Measurements from ENCODE around the gene F2RL2. TPM values are rescaled to one million over a fixed set of nuclear protein-coding genes. Genes with fewer than 3 reads are reported as not detected.

The F2RL2 gene
- total RNA-seq, 1 experiment from 2014 or later: 0.13 TPM

DNA sequence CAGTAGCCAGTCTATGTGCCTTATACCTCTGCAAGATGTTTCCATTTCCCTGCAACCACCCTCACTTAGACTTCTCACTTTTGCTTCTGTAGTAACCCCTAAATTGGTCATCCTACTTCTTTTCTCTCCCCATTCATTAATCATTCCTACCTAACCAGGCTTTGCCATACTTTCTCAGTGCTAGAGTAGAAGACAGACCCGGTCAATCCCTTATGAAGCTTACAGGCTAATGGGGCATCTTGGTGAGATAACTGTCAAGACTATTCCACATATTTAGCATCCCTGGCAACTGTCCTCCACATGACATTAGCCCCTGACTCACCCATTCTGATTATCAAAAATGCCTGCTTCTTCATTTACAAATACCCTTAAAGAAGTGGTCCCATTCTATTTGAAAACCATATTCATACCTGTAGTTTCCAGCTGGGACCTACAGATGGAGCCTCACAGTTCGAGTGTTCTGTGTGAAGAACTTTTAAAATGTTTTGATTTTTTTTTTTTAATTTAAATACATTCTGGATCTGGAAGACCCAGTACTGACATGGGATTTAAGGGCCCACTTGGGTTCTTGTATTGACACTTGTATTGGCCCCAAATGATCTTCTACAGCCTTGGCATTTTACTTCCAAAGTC is 21.0 kb downstream of the F2RL2 start:
- ChIA-PET CTCF (interaction anchor here (0.6 to 2.4 kb wide), 4 partner anchors 19 to 172 kb away, joined by 3 to 13 read pairs (median 4); no protein-coding TSS in a partner anchor), POLR2A (interaction anchor here (0.5 kb wide), 1 partner anchor 8 kb away, joined by 3 read pairs; no protein-coding TSS in a partner anchor)
- DNase-seq (ENCODE audit: low read depth, low spot score) (no peak), ATAC-seq (no peak; the same call in 1 of the 2 replicates)
- H3K36me3 ChIP-seq (ENCODE audit: control insufficient read depth, insufficient read depth, low read length): no peaks in the 10 kb centered on the region
- peak; percentile 36 for TF ChIP-seq CTCF (IDR thresholded peaks at IDR 0.05)
- TF ChIP-seq, protein P1, sequence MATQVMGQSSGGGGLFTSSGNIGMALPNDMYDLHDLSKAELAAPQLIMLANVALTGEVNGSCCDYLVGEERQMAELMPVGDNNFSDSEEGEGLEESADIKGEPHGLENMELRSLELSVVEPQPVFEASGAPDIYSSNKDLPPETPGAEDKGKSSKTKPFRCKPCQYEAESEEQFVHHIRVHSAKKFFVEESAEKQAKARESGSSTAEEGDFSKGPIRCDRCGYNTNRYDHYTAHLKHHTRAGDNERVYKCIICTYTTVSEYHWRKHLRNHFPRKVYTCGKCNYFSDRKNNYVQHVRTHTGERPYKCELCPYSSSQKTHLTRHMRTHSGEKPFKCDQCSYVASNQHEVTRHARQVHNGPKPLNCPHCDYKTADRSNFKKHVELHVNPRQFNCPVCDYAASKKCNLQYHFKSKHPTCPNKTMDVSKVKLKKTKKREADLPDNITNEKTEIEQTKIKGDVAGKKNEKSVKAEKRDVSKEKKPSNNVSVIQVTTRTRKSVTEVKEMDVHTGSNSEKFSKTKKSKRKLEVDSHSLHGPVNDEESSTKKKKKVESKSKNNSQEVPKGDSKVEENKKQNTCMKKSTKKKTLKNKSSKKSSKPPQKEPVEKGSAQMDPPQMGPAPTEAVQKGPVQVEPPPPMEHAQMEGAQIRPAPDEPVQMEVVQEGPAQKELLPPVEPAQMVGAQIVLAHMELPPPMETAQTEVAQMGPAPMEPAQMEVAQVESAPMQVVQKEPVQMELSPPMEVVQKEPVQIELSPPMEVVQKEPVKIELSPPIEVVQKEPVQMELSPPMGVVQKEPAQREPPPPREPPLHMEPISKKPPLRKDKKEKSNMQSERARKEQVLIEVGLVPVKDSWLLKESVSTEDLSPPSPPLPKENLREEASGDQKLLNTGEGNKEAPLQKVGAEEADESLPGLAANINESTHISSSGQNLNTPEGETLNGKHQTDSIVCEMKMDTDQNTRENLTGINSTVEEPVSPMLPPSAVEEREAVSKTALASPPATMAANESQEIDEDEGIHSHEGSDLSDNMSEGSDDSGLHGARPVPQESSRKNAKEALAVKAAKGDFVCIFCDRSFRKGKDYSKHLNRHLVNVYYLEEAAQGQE (IDR thresholded peaks at IDR 0.05; ENCODE audit: insufficient read depth in 1 of 2, low read depth in 2 of 2, low read length in 1 of 2): no peak
- BruUV-seq (replicated peaks): no TSS peak
- intact Hi-C loops (cut with micrococcal nuclease; ENCODE audit: unreplicated experiment): loop anchor here (10.0 kb wide), 1 partner anchor 413 kb away; no protein-coding TSS in a partner anchor
- H3K4me3 ChIP-seq (ENCODE audit: low read depth in 2 of 2, low read length in 2 of 2): no peak overlapping the region
- in situ Hi-C loops (cut with HindIII; ENCODE audit: low pct_unique_long_range_greater_than_20kb, low sequenced_read_pairs): no loop called here
- H3K27ac ChIP-seq (ENCODE audit: low read length): no peak overlapping the region
- no peaks in the 10 kb centered on the region for H3K9me3 ChIP-seq (ENCODE audit: control insufficient read depth, insufficient read depth, low read depth, low read length)
- no peaks in the 10 kb centered on the region for H3K4me1 ChIP-seq (ENCODE audit: control insufficient read depth, insufficient read depth, low read length)
- H3K27me3 ChIP-seq (ENCODE audit: control insufficient read depth, insufficient read depth, low read length): no peaks in the 10 kb centered on the region

DNA sequence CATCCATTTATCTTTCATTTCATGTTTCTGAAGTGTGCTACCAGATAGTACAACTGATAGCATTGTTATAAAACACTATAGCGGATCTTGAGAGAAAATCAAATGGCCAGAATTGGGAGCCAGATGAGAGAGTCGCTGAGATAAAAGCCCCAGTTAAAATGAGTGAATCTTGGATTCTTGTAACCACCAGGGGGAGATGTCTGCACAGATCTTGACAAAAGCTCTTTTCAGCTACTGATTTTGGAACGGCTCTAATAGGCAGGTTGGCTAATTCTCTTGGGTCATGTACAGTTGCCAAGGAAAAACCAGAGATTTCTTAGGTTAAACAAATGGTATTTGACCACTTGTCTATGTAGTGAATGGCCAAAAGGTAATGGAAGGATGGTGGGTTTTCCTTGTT is 21.7 kb downstream of the F2RL2 start:
- DNase-seq (ENCODE audit: low read depth, low spot score): no peak
- Histone ChIP-seq H3K36me3 (ENCODE audit: control insufficient read depth, insufficient read depth, low read length) (no peaks in the 10 kb centered on the region), H3K4me1 (ENCODE audit: control insufficient read depth, insufficient read depth, low read length) (no peaks in the 10 kb centered on the region), H3K9me3 (ENCODE audit: control insufficient read depth, insufficient read depth, low read depth, low read length) (no peaks in the 10 kb centered on the region), H3K27ac (ENCODE audit: low read length) (no peak overlapping the region), H3K4me3 (ENCODE audit: low read depth in 2 of 2, low read length in 2 of 2) (no peak overlapping the region), H3K27me3 (ENCODE audit: control insufficient read depth, insufficient read depth, low read length) (no peaks in the 10 kb centered on the region)
- in situ Hi-C loops (cut with HindIII; ENCODE audit: low pct_unique_long_range_greater_than_20kb, low sequenced_read_pairs) (no loop called here), intact Hi-C loops (cut with micrococcal nuclease; ENCODE audit: unreplicated experiment) (loop anchor here (1.0 to 10.0 kb wide), 3 partner anchors 40 to 413 kb away; no protein-coding TSS in a partner anchor)
- CTCF ChIA-PET: interaction anchor here (0.6 to 2.4 kb wide), 5 partner anchors 19 to 448 kb away, joined by 3 to 13 read pairs (median 4); no protein-coding TSS in a partner anchor
- POLR2A ChIA-PET: interaction anchor here (0.5 kb wide), 1 partner anchor 8 kb away, joined by 3 read pairs; no protein-coding TSS in a partner anchor
- ATAC-seq: peak; percentile 84
- TF ChIP-seq TCF7L2 (IDR thresholded peaks at IDR 0.05; ENCODE audit: low read depth, low read length) (peak; percentile 71), POLR2AphosphoS5 (IDR thresholded peaks at IDR 0.05; ENCODE audit: low read depth, low read length) (no peak), SIN3A (IDR thresholded peaks at IDR 0.05; ENCODE audit: borderline replicate concordance, insufficient read depth, low read depth, low read length) (no peak), CTCF (IDR thresholded peaks at IDR 0.05) (peak; percentile 72)
- TF ChIP-seq, protein P1 (IDR thresholded peaks at IDR 0.05; ENCODE audit: insufficient read depth in 1 of 2, low read depth in 2 of 2, low read length in 1 of 2): no peak
- BruUV-seq (replicated peaks): no TSS peak
